Measurements from ENCODE around the gene SREBF1. TPM values are rescaled to one million over a fixed set of nuclear protein-coding genes. Genes with fewer than 3 reads are reported as not detected.

Gene SREBF1
- total and polyA plus RNA-seq, 2 experiments from 2014 or later = 19.2 to 36.2 TPM

GRCh38 chr17:17826342-17826713 is 10.5 kb downstream of the SREBF1 start:
- Histone ChIP-seq H3K4me2 (ENCODE audit: unreplicated experiment) (no peak overlapping the region), H4K20me1 (ENCODE audit: insufficient read depth) (no peaks in the 10 kb centered on the region), H3K4me1 (ENCODE audit: insufficient read depth) (peaks cover 30% of the 10 kb centered on the region), H3K9ac (no peak overlapping the region), H3K36me3 (ENCODE audit: low read depth) (no peaks in the 10 kb centered on the region), H3K27me3 (replicated peaks; ENCODE audit: insufficient read depth) (no peaks in the 10 kb centered on the region), H3K27ac (no peak overlapping the region), H2AFZ (no peak overlapping the region), H3K9me2 (ENCODE audit: insufficient read depth) (no peaks in the 10 kb centered on the region), H3K9me3 (ENCODE audit: low read depth) (no peaks in the 10 kb centered on the region), H3F3A (ENCODE audit: insufficient read depth) (no peaks in the 10 kb centered on the region; the same call in 1 of the 2 replicates), H3K4me3 (no peak overlapping the region), H3K79me2 (ENCODE audit: insufficient read depth) (peaks cover 52% of the 10 kb centered on the region)
- 63 to 67% methylated on average over 2 of the region's 2 CpGs for WGBS, 2 experiments (ENCODE audit: low coverage in 1 of 2, low lambda C conversion rate in 2 of 2, missing lambda C conversion rate in 2 of 2)
- DNase-seq = no peak
- in situ Hi-C loops (cut with MboI) = no loop called here
- TF ChIP-seq EZH2 (IDR thresholded peaks at IDR 0.05; ENCODE audit: insufficient read depth, poor library complexity, severe bottlenecking) (no peak), EZH2phosphoT487 (IDR thresholded peaks at IDR 0.05; ENCODE audit: insufficient read depth, low read depth) (no peak)

- Histone ChIP-seq H4K20me1 (ENCODE audit: insufficient read depth) (no peaks in the 10 kb centered on the region), H3K27me3 (replicated peaks; ENCODE audit: insufficient read depth) (no peaks in the 10 kb centered on the region), H3K36me3 (ENCODE audit: low read depth) (no peaks in the 10 kb centered on the region), H3K9me2 (ENCODE audit: insufficient read depth) (no peaks in the 10 kb centered on the region), H3F3A (ENCODE audit: insufficient read depth) (no peaks in the 10 kb centered on the region; the same call in 1 of the 2 replicates), H2AFZ (no peak overlapping the region), H3K4me3 (no peak overlapping the region), H3K27ac (no peak overlapping the region), H3K4me2 (ENCODE audit: unreplicated experiment) (no peak overlapping the region), H3K9ac (no peak overlapping the region), H3K79me2 (ENCODE audit: insufficient read depth) (peaks cover 42% of the 10 kb centered on the region), H3K9me3 (ENCODE audit: low read depth) (no peaks in the 10 kb centered on the region), H3K4me1 (ENCODE audit: insufficient read depth) (peaks cover 31% of the 10 kb centered on the region)
- DNase-seq = peak; percentile 72
- TF ChIP-seq EZH2phosphoT487 (IDR thresholded peaks at IDR 0.05; ENCODE audit: insufficient read depth, low read depth) (no peak), EZH2 (IDR thresholded peaks at IDR 0.05; ENCODE audit: insufficient read depth, poor library complexity, severe bottlenecking) (no peak)
- 27 to 41% methylated on average over 9 to 14 of the region's 14 CpGs for WGBS, 2 experiments (ENCODE audit: low coverage in 1 of 2, low lambda C conversion rate in 2 of 2, missing lambda C conversion rate in 2 of 2)
- in situ Hi-C loops (cut with MboI) = no loop called here
These were observed 11.8 kb downstream of the SREBF1 start for GRCh38 chr17:17824783-17825614.

GRCh38 chr17:17824119-17824782 is 12.5 kb downstream of the SREBF1 start:
- H3K4me2 ChIP-seq (ENCODE audit: unreplicated experiment) = peak overlapping the region; percentile 78
- TF ChIP-seq EZH2phosphoT487 (IDR thresholded peaks at IDR 0.05; ENCODE audit: insufficient read depth, low read depth) = no peak
- TF ChIP-seq EZH2 (IDR thresholded peaks at IDR 0.05; ENCODE audit: insufficient read depth, poor library complexity, severe bottlenecking) = no peak
- peaks cover 35% of the 10 kb centered on the region for H3K4me1 ChIP-seq (ENCODE audit: insufficient read depth)
- peaks cover 34% of the 10 kb centered on the region for H3K79me2 ChIP-seq (ENCODE audit: insufficient read depth)
- DNase-seq = no peak
- peak overlapping the region; percentile 36 for H3K27ac ChIP-seq
- no peaks in the 10 kb centered on the region for H3K9me3 ChIP-seq (ENCODE audit: low read depth)
- 11 to 16% methylated on average over 11 of the region's 11 CpGs for WGBS, 2 experiments (ENCODE audit: low coverage in 1 of 2, low lambda C conversion rate in 2 of 2, missing lambda C conversion rate in 2 of 2)
- no peaks in the 10 kb centered on the region; the same call in 1 of the 2 replicates for H3F3A ChIP-seq (ENCODE audit: insufficient read depth)
- H3K4me3 ChIP-seq = peak overlapping the region; percentile 53
- peak overlapping the region; percentile 56 for H3K9ac ChIP-seq
- in situ Hi-C loops (cut with MboI) = no loop called here
- H3K36me3 ChIP-seq (ENCODE audit: low read depth) = no peaks in the 10 kb centered on the region
- no peaks in the 10 kb centered on the region for H3K27me3 ChIP-seq (replicated peaks; ENCODE audit: insufficient read depth)
- peak overlapping the region; percentile 24; the same call in 1 of the 2 replicates for H2AFZ ChIP-seq
- H4K20me1 ChIP-seq (ENCODE audit: insufficient read depth) = no peaks in the 10 kb centered on the region
- H3K9me2 ChIP-seq (ENCODE audit: insufficient read depth) = no peaks in the 10 kb centered on the region

GRCh38 chr17:17823433-17824118 is 13.2 kb downstream of the SREBF1 start:
- peaks cover 3% of the 10 kb centered on the region; the same call in 1 of the 2 replicates for H3K36me3 ChIP-seq (ENCODE audit: low read depth)
- peak overlapping the region; percentile 24; the same call in 1 of the 2 replicates for H2AFZ ChIP-seq
- H3K9ac ChIP-seq = peak overlapping the region; percentile 56
- DNase-seq = peak; percentile 91
- H3K4me1 ChIP-seq (ENCODE audit: insufficient read depth) = peaks cover 35% of the 10 kb centered on the region
- H3K4me2 ChIP-seq (ENCODE audit: unreplicated experiment) = peak overlapping the region; percentile 78
- no peaks in the 10 kb centered on the region for H3K27me3 ChIP-seq (replicated peaks; ENCODE audit: insufficient read depth)
- no peaks in the 10 kb centered on the region for H3K9me3 ChIP-seq (ENCODE audit: low read depth)
- in situ Hi-C loops (cut with MboI) = no loop called here
- peaks cover 31% of the 10 kb centered on the region for H3K79me2 ChIP-seq (ENCODE audit: insufficient read depth)
- H3F3A ChIP-seq (ENCODE audit: insufficient read depth) = no peaks in the 10 kb centered on the region; the same call in 1 of the 2 replicates
- H3K4me3 ChIP-seq = peak overlapping the region; percentile 54
- H4K20me1 ChIP-seq (ENCODE audit: insufficient read depth) = no peaks in the 10 kb centered on the region
- H3K9me2 ChIP-seq (ENCODE audit: insufficient read depth) = no peaks in the 10 kb centered on the region
- TF ChIP-seq EZH2 (IDR thresholded peaks at IDR 0.05; ENCODE audit: insufficient read depth, poor library complexity, severe bottlenecking) = no peak
- no peak for TF ChIP-seq EZH2phosphoT487 (IDR thresholded peaks at IDR 0.05; ENCODE audit: insufficient read depth, low read depth)
- WGBS, 2 experiments (ENCODE audit: low coverage in 1 of 2, low lambda C conversion rate in 2 of 2, missing lambda C conversion rate in 2 of 2) = 2% methylated on average over 23 to 66 of the region's 69 CpGs
- H3K27ac ChIP-seq = peak overlapping the region; percentile 36

All from GM23248 (cell line).